Muscle layer of colon (tissue), 2 donors: ENCODE results near the gene C2CD2.

Experiments
- H3K27ac ChIP-seq: one replicate; pipeline ENCODE4 v1.7.0; 2013; ENCODE audit warnings: low read depth, mild to moderate bottlenecking, low read length, moderate library complexity
- H3K27me3 ChIP-seq, 2 donors: one replicate each; pipeline ENCODE4 v1.7.0; 2013; ENCODE audit warnings: low read length in 2 of 2, mild to moderate bottlenecking in 2 of 2; ENCODE audit not compliant: insufficient read depth in 2 of 2, control insufficient read depth in 1 of 2
- H3K36me3 ChIP-seq: one replicate; pipeline ENCODE4 v1.7.0; 2013; ENCODE audit warnings: mild to moderate bottlenecking, low read length; ENCODE audit not compliant: insufficient read depth
- H3K4me1 ChIP-seq: one replicate; pipeline ENCODE4 v1.7.0; 2013; ENCODE audit warnings: mild to moderate bottlenecking, low read length; ENCODE audit not compliant: insufficient read depth
- H3K4me3 ChIP-seq, 2 donors: one replicate each; pipeline ENCODE4 v1.7.0; 2013; ENCODE audit warnings: low read length in 2 of 2, low read depth in 1 of 2, mild to moderate bottlenecking in 1 of 2, moderate library complexity in 1 of 2
- H3K9ac ChIP-seq: one replicate; pipeline ENCODE4 v1.7.0; 2013; ENCODE audit warnings: low read length
- H3K9me3 ChIP-seq: one replicate; pipeline ENCODE4 v1.7.0; 2013; ENCODE audit warnings: mild to moderate bottlenecking, low read length
- donor health status: abdominal sarcoma.
- donor health status: Adenocarcinoma of cecum.

Gene C2CD2

DNA sequence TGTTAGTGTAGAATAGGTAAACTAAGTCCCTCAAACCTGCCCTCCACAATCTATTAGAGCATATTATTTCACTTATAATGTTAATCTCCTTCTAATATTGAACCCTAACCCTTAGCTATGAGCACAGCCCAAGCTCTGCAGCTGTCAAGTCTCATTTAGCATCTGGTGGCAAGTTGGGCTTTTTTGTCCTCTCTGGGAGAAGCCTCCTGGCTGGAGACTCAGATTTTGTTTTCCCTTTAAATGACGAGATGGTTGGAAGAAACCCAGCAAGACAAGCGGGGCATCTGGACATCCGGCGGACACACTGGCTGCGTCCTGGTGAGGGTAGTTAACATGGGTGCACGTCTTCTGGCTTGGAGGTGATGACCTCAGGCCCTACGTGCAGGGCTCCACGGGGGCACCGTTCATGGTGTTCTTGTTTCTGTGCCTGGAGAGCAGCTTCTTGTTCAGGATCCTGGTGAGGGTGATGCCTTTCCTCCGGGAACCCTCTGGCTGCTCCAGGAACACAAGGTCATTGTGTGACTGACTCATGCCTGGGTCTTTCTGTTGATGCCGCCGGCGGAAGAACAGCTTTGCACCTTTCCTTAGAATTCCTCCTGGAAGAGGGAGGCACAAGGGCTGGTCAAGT is 65.0 kb downstream of the C2CD2 start:
- no peaks in the 10 kb centered on the region for H3K4me1 ChIP-seq
- H3K36me3 ChIP-seq: no peaks in the 10 kb centered on the region
- H3K27ac ChIP-seq: no peak overlapping the region
- no peaks in the 10 kb centered on the region for H3K9me3 ChIP-seq
- H3K9ac ChIP-seq: no peak overlapping the region
- H3K4me3 ChIP-seq: no peak overlapping the region
- no peaks in the 10 kb centered on the region for H3K27me3 ChIP-seq

DNA sequence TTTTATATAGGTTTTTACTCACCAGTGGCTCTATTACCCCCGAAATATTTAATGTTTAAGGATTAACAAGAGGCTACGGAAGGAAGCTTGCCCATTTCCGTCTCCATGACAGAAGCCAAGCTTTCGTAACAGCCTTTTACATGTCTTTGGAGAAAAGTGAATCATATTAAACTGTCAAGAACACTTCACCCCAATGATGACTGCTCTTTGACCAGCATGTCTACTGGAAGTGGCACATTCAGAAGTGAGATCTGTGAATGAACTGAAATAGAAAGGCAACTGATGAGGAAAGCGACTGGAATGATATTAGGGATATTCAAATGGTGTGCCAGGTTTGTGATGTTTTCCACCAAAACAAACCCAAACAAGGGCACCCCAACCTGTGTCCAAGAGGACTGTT is 66.2 kb downstream of the C2CD2 start:
- Histone ChIP-seq H3K4me3 (no peak overlapping the region), H3K27me3 (no peaks in the 10 kb centered on the region), H3K36me3 (no peaks in the 10 kb centered on the region), H3K27ac (no peak overlapping the region), H3K4me1 (no peaks in the 10 kb centered on the region), H3K9me3 (no peaks in the 10 kb centered on the region), H3K9ac (no peak overlapping the region)

- Histone ChIP-seq H3K9me3 (no peaks in the 10 kb centered on the region), H3K9ac (no peak overlapping the region), H3K36me3 (no peaks in the 10 kb centered on the region), H3K4me1 (no peaks in the 10 kb centered on the region), H3K4me3 (no peak overlapping the region), H3K27me3 (no peaks in the 10 kb centered on the region), H3K27ac (no peak overlapping the region)
These were observed 67.5 kb downstream of the C2CD2 start for GRCh38 chr21:41886328-41886727.

- H3K27ac ChIP-seq: no peak overlapping the region
- no peak overlapping the region for H3K9ac ChIP-seq
- no peak overlapping the region for H3K4me3 ChIP-seq
- H3K9me3 ChIP-seq: no peaks in the 10 kb centered on the region
- H3K36me3 ChIP-seq: no peaks in the 10 kb centered on the region
- H3K4me1 ChIP-seq: no peaks in the 10 kb centered on the region
- H3K27me3 ChIP-seq: no peaks in the 10 kb centered on the region
These were observed 68.3 kb downstream of the C2CD2 start for GRCh38 chr21:41885341-41886024.

DNA sequence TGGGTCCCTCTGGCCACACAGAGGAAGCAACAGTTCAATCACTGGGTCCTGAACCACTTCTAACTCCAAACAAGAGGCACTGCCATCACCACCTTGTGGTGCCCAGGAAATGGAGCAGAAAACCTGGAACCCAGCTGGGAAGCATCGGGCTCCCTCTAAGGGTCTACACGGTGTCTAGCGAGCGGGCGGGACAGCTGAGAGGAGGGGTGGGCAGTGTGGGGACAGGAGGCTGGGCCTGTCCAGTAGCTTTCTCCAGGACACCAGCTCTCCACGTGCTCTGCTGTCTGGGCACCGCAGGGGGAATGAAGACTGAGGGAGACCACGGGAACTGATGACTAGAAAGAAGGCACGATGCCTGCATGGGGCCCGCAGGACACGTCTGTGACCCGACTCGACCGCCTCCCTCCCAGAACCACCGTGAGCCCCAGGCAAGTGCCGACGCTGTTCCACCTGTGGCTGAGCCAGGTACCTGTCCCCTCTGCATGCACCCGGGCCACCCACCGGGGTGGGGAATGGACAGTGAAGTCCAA is 69.3 kb downstream of the C2CD2 start:
- Histone ChIP-seq H3K27ac (no peak overlapping the region), H3K36me3 (no peaks in the 10 kb centered on the region), H3K9ac (no peak overlapping the region), H3K9me3 (no peaks in the 10 kb centered on the region), H3K4me1 (no peaks in the 10 kb centered on the region), H3K4me3 (no peak overlapping the region), H3K27me3 (no peaks in the 10 kb centered on the region)

GRCh38 chr21:41883582-41883981 is 70.2 kb downstream of the C2CD2 start:
- Histone ChIP-seq H3K4me1 (no peaks in the 10 kb centered on the region), H3K9ac (no peak overlapping the region), H3K36me3 (no peaks in the 10 kb centered on the region), H3K27ac (no peak overlapping the region), H3K4me3 (no peak overlapping the region), H3K27me3 (no peaks in the 10 kb centered on the region), H3K9me3 (no peaks in the 10 kb centered on the region)

DNA sequence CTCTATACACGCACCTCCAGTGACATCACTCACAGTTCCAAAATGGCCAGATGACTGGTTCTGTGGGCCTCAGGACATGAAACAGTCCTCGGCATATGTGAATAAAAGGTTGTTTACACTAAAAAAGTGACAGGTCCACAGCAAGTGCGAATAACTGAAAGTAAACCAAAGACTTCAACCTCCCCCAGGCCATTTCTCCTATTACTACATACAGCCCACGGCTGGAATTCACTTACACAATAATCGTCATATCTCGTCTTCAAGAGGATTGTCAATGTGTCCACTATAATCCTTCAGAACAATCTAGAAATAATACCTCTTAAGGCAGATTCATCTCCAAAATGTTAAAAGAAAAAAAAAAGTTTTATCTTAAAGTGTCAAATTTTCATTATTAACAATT is 72.8 kb downstream of the C2CD2 start:
- Histone ChIP-seq H3K27me3 (no peaks in the 10 kb centered on the region), H3K36me3 (no peaks in the 10 kb centered on the region), H3K27ac (no peak overlapping the region), H3K9ac (no peak overlapping the region), H3K4me3 (no peak overlapping the region), H3K4me1 (peaks cover 13% of the 10 kb centered on the region), H3K9me3 (no peaks in the 10 kb centered on the region)

DNA sequence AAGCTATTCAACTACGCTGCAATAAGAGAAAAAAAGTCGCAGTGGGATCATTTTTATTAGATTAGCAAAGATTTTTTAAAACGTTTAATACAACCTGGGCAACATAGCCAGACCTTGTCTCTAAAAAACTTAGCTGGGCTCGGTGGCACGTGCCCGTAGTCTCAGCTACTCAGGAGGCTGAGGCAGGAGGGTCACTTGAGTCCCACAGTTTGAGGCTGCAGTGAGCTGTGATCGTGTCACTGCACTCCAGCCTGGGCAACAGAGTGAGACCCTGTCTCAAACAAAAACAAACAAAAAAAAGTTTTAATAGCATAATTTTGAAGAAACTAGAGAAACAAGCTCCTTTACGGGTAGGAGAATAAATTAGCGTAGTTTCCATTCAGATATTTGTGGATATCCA is 73.7 kb downstream of the C2CD2 start:
- H3K27ac ChIP-seq: no peak overlapping the region
- H3K27me3 ChIP-seq: no peaks in the 10 kb centered on the region
- H3K9me3 ChIP-seq: no peaks in the 10 kb centered on the region
- no peak overlapping the region for H3K4me3 ChIP-seq
- no peak overlapping the region for H3K9ac ChIP-seq
- H3K4me1 ChIP-seq: peaks cover 13% of the 10 kb centered on the region
- H3K36me3 ChIP-seq: no peaks in the 10 kb centered on the region

DNA sequence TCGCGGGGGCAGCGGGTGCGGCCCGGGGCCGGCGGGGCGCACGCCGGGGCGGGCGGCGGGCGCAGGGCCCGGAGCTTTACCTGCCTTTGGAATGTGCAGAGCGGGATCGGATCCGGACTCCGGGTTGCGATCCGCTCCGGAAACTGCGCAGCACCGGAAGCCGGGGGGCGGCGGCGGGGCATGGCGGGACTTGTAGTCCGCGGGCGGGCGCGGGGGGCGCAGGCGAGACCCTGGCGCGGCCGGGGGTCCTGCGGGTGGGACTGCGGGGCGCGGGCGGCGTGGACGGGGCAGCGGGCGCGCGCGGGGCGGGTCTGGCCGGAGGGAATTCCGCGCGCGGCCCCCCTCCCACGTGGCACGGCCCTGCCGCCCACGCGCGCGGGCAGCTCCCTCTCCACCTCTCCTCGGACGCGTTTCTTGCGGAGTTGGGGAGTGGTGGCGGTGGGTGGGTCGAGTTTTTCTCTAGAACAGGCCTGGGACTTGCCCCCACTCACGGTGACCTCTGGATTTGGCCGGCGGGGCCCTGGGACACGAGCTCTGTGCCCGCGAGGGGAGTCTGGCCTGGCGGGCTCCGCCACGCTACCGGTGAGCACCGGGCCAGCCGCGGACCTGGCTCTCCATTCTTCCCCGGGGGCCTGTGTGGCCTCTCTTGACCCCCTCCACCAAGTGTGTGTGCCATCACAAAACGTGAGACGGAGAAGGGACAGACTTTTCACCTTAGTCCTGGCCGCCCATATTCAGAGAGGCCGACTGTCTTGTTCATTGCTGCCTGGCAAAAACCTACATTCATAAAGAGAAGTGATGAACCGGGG is 74.4 kb downstream of the C2CD2 start, which contains the start of gene PRDM15:
Gene PRDM15, minus strand, starts transcription at position 155 of the 809 bp plus-strand sequence. CDS start 18,981 bp downstream, outside the sequence.
- Histone ChIP-seq H3K9ac (peak within 1 kb of the TSS; percentile 75), H3K4me1 (peaks cover 13% of the 10 kb centered on the region), H3K4me3 (peak within 1 kb of the TSS; percentile 81 to 90), H3K36me3 (no peaks in the 10 kb centered on the region), H3K27ac (peak within 1 kb of the TSS; percentile 32), H3K27me3 (no peaks in the 10 kb centered on the region), H3K9me3 (no peaks in the 10 kb centered on the region)

DNA sequence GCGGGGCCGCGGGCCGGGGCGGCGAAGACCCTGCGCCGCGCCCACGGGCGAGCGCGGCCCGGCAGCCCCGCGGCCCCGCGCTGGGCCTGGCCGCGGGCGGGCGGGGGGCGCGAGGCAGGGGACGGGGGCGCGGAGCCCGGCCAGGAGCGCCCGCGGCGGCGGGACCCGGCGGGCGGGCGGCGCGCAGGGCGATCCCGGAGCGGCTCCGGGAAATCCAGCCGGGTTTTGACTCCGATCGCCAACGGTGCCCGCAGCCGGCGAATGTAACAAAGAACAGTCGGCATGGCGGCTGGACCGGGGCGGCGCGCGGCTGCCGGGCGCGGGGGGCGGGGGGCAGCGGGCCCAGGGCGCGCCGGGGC is 75.0 kb downstream of the C2CD2 start:
- no peak overlapping the region for H3K27ac ChIP-seq
- peak overlapping the region; percentile 81 to 90 for H3K4me3 ChIP-seq
- no peak overlapping the region for H3K9ac ChIP-seq
- H3K4me1 ChIP-seq: peaks cover 13% of the 10 kb centered on the region
- H3K9me3 ChIP-seq: no peaks in the 10 kb centered on the region
- no peaks in the 10 kb centered on the region for H3K36me3 ChIP-seq
- no peaks in the 10 kb centered on the region for H3K27me3 ChIP-seq
